Measurements from ENCODE around the gene LPP. TPM values are rescaled to one million over a fixed set of nuclear protein-coding genes. Genes with fewer than 3 reads are reported as not detected.

LPP gene
- total and polyA plus RNA-seq, 2 of the 4 experiments (the other 2 are of a cell fraction), result 16.0 to 130 TPM

GRCh38 chr3:188126934-188127333, 27.0 kb upstream of the LPP start:
- dilution Hi-C loops (cut with HindIII; ENCODE audit: low sequenced_read_pairs, unreplicated experiment) (no loop called here), in situ Hi-C loops (cut with MboI; ENCODE audit: low sequenced_read_pairs) (no loop called here), intact Hi-C loops (cut with micrococcal nuclease) (no loop called here)
- H2AK5ac ChIP-seq (ENCODE audit: low read depth, low read length), result no peak overlapping the region
- no TSS peak for BruUV-seq (replicated peaks)
- H3K4me2 ChIP-seq (ENCODE audit: low read depth, low read length), result no peak overlapping the region
- ATAC-seq (ENCODE audit: low read depth), result no peak
- H3K56ac ChIP-seq (ENCODE audit: extremely low read depth, insufficient read depth, low read length), result no peak overlapping the region
- no CpG with 5 or more reads among the region's 8 CpGs for WGBS, 2 experiments (ENCODE audit: extremely low coverage in 2 of 2, insufficient read length in 1 of 2)
- H2BK120ac ChIP-seq (ENCODE audit: low read depth, low read length), result no peak overlapping the region
- H3K14ac ChIP-seq (replicated peaks; ENCODE audit: low read depth, low read length), result no peak overlapping the region
- no peaks in the 10 kb centered on the region for H3K36me3 ChIP-seq (ENCODE audit: control insufficient read depth, insufficient read depth, low read length)
- no peak overlapping the region for H3K23ac ChIP-seq (ENCODE audit: low read depth, low read length)
- no peak overlapping the region for H3K27ac ChIP-seq (ENCODE audit: insufficient read depth, low read length)
- no peak overlapping the region for H2BK15ac ChIP-seq (ENCODE audit: low read depth, low read length)
- TF ChIP-seq CEBPB (IDR thresholded peaks at IDR 0.05; ENCODE audit: low read depth, low read length), result no peak
- no peak for TF ChIP-seq POLR2A (IDR thresholded peaks at IDR 0.05; ENCODE audit: low read depth, low read length)
- no peak overlapping the region for H3K9ac ChIP-seq (ENCODE audit: low read depth, low read length)
- peaks cover 2% of the 10 kb centered on the region for H3K9me3 ChIP-seq (ENCODE audit: control insufficient read depth, insufficient read depth, low read length)
- H2AK9ac ChIP-seq (replicated peaks; ENCODE audit: low read depth, low read length, poor library complexity), result no peak overlapping the region
- no peak overlapping the region for H2BK5ac ChIP-seq (ENCODE audit: low read depth, low read length, poor library complexity, severe bottlenecking)
- H3K4me3 ChIP-seq (ENCODE audit: insufficient read depth, low read depth, low read length), result no peak overlapping the region
- no peaks in the 10 kb centered on the region for H4K20me1 ChIP-seq (ENCODE audit: insufficient read depth, low read length)
- H3K4ac ChIP-seq (ENCODE audit: low read depth, low read length), result no peak overlapping the region
- H3K27me3 ChIP-seq (ENCODE audit: control insufficient read depth, insufficient read depth, low read length), result no peaks in the 10 kb centered on the region
- no peak overlapping the region for H4K8ac ChIP-seq (ENCODE audit: low read depth in 2 of 2, low read length in 2 of 2)
- H3K79me1 ChIP-seq (ENCODE audit: low read depth in 1 of 2, low read length in 2 of 2), result no peaks in the 10 kb centered on the region
- ChIA-PET POLR2A (ENCODE audit: unreplicated experiment) (no interaction called here), CTCF (interaction anchor here (1.1 kb wide), 1 partner anchor 141 kb away, joined by 3 read pairs; no protein-coding TSS in a partner anchor)
- no peaks in the 10 kb centered on the region for H3K9me1 ChIP-seq (ENCODE audit: insufficient read depth, low read length)
- no peak overlapping the region for H2AFZ ChIP-seq (replicated peaks; ENCODE audit: low read length, poor library complexity)
- H4K91ac ChIP-seq (ENCODE audit: insufficient read depth, low read depth, low read length), result no peak overlapping the region
- no peak overlapping the region for H3K18ac ChIP-seq (ENCODE audit: low read depth, low read length)
- H3K4me1 ChIP-seq (ENCODE audit: control insufficient read depth, insufficient read depth, low read length), result peaks cover 2% of the 10 kb centered on the region
- H4K5ac ChIP-seq (ENCODE audit: low read depth, low read length), result no peak overlapping the region
- DNase-seq, result no peak
- H2BK20ac ChIP-seq (ENCODE audit: low read depth, low read length), result no peak overlapping the region
